Transverse colon (tissue), 4 donors: ENCODE data around the gene LHB.
"Not testable (repeated sequence)": the region's sequence is repeated elsewhere in the genome, so short reads cannot be mapped to it uniquely, and the experiment has no call there.

Experiments
- POLR2AphosphoS5 ChIP-seq, 3 donors: sonication (generic); formaldehyde crosslinking; IDR thresholded peaks; one replicate each; pipeline ENCODE4 v1.6.1; 2016; ENCODE audit warnings: antibody characterized with exemption in 3 of 3
- TF ChIP-seq, protein P1 (sequence below), 5 experiments: fragments of 200-600 bp in 3 of 5; fragments of 450-650 bp in 2 of 5; sonication (generic) in 3 of 5; IDR thresholded peaks; 1 replicate in 2 of 5; 2 replicates in 3 of 5; pipeline ENCODE4 v1.5.1; 2016 to 2017; ENCODE audit warnings: antibody characterized with exemption in 5 of 5, inconsistent platforms in 3 of 5, mild to moderate bottlenecking in 2 of 5, moderate library complexity in 1 of 5

DNA sequence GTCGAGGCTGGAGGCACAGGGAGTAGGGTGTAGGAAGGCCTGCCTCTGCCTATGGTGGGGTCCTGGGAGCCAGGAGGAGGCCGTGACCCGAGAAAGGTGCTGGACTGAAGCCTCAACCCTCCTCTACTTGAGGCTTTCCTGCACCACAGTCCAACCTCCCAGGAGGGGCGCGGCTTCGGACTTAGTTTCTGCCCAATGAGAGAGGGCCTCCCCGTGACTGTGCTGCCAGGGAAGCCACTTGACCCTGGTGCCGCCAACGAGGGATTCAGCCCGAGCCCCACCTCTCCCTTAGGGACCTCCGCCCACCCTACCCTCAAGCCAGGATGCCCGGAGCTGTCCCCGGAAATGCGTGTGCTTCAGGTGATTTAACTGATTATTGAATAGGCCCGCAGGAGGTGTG is 7.3 kb upstream of the LHB start, which contains the start of gene CGB3:
- TF ChIP-seq, protein P1, sequence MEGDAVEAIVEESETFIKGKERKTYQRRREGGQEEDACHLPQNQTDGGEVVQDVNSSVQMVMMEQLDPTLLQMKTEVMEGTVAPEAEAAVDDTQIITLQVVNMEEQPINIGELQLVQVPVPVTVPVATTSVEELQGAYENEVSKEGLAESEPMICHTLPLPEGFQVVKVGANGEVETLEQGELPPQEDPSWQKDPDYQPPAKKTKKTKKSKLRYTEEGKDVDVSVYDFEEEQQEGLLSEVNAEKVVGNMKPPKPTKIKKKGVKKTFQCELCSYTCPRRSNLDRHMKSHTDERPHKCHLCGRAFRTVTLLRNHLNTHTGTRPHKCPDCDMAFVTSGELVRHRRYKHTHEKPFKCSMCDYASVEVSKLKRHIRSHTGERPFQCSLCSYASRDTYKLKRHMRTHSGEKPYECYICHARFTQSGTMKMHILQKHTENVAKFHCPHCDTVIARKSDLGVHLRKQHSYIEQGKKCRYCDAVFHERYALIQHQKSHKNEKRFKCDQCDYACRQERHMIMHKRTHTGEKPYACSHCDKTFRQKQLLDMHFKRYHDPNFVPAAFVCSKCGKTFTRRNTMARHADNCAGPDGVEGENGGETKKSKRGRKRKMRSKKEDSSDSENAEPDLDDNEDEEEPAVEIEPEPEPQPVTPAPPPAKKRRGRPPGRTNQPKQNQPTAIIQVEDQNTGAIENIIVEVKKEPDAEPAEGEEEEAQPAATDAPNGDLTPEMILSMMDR (IDR thresholded peaks at IDR 0.05): not testable (repeated sequence)
- TF ChIP-seq POLR2AphosphoS5 (IDR thresholded peaks at IDR 0.05): not testable (repeated sequence)
